ENCODE measurements around the gene HNRNPA0. TPM values are rescaled to one million over a fixed set of nuclear protein-coding genes. Genes with fewer than 3 reads are reported as not detected.

HNRNPA0 gene
- total RNA-seq, 1 donor from 2014 or later, result 102 TPM

GRCh38 chr5:137741718-137742117 is 12.4 kb downstream of the HNRNPA0 start:
- DNase-seq (ENCODE audit: low read depth, low spot score), result no peak
- H3K27me3 Mint-ChIP-seq (ENCODE audit: low read depth), result no peaks in the 10 kb centered on the region
- H3K4me1 Mint-ChIP-seq, result no peaks in the 10 kb centered on the region
- H3K9me3 Mint-ChIP-seq, result peaks cover 2% of the 10 kb centered on the region
- TF ChIP-seq CTCF (conservative IDR thresholded peaks at IDR 0.05), result no peak
- peaks cover 2% of the 10 kb centered on the region for H3K36me3 Mint-ChIP-seq (ENCODE audit: low read depth)
- no peak overlapping the region for H3K27ac Mint-ChIP-seq (ENCODE audit: unreplicated experiment)
- no peak overlapping the region for H3K4me3 Mint-ChIP-seq

- peaks cover 2% of the 10 kb centered on the region for H3K36me3 Mint-ChIP-seq (ENCODE audit: low read depth)
- TF ChIP-seq CTCF (conservative IDR thresholded peaks at IDR 0.05), result no peak
- H3K27ac Mint-ChIP-seq (ENCODE audit: unreplicated experiment), result no peak overlapping the region
- no peaks in the 10 kb centered on the region for H3K4me1 Mint-ChIP-seq
- no peak overlapping the region for H3K4me3 Mint-ChIP-seq
- no peaks in the 10 kb centered on the region for H3K27me3 Mint-ChIP-seq (ENCODE audit: low read depth)
- DNase-seq (ENCODE audit: low read depth, low spot score), result no peak
- H3K9me3 Mint-ChIP-seq, result peaks cover 2% of the 10 kb centered on the region
Observed at GRCh38 chr5:137739737-137740136, 14.4 kb downstream of the HNRNPA0 start.

GRCh38 chr5:137738947-137739346 is 15.2 kb downstream of the HNRNPA0 start:
- no peak overlapping the region for H3K27ac Mint-ChIP-seq (ENCODE audit: unreplicated experiment)
- H3K27me3 Mint-ChIP-seq (ENCODE audit: low read depth), result no peaks in the 10 kb centered on the region
- TF ChIP-seq CTCF (conservative IDR thresholded peaks at IDR 0.05), result no peak
- H3K36me3 Mint-ChIP-seq (ENCODE audit: low read depth), result peaks cover 2% of the 10 kb centered on the region
- H3K4me3 Mint-ChIP-seq, result no peak overlapping the region
- H3K9me3 Mint-ChIP-seq, result peaks cover 2% of the 10 kb centered on the region
- no peak for DNase-seq (ENCODE audit: low read depth, low spot score)
- H3K4me1 Mint-ChIP-seq, result no peaks in the 10 kb centered on the region

DNA sequence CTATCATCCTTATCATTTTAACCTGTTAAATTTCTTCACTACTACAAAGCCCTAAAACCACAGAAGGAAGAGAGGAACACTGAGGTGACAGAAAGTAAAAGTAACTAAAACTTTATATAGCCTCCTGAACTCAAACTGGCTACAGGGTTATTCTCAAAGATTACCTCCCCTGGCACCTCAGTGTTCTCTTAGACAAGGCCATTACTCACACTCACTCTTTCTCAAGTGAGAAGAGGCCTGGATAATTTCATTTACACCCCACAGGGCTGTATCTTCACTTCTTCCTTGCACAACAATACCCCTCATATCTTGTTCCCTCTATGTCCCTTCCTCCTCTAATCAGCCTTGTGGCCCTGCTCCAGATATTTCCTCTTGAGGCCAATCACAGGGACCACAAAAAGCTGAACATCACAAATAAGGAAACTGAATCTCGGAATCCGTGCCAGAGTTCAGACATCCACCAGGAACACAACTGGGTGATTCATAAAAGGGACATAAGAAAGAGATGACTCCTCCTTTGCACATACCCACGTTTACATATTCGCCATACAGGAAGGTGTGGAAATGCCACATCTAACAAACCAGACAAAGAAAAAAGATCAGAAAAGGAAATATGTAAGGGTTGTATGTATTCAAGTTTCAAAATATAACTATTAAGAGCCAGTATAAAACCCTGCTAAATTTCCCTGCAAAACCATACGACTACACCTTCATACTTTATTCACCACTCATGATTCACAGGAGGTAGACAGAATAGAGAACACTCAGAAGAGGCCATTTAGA is 16.6 kb downstream of the HNRNPA0 start:
- no peak for DNase-seq (ENCODE audit: low read depth, low spot score)
- Mint-ChIP-seq H3K4me1 (no peaks in the 10 kb centered on the region), H3K36me3 (ENCODE audit: low read depth) (peaks cover 2% of the 10 kb centered on the region), H3K9me3 (peaks cover 2% of the 10 kb centered on the region), H3K27me3 (ENCODE audit: low read depth) (no peaks in the 10 kb centered on the region), H3K4me3 (peak overlapping the region; percentile 40), H3K27ac (ENCODE audit: unreplicated experiment) (no peak overlapping the region)
- no peak for TF ChIP-seq CTCF (conservative IDR thresholded peaks at IDR 0.05)

- Mint-ChIP-seq H3K27ac (ENCODE audit: unreplicated experiment) (no peak overlapping the region), H3K27me3 (ENCODE audit: low read depth) (no peaks in the 10 kb centered on the region), H3K4me1 (no peaks in the 10 kb centered on the region), H3K36me3 (ENCODE audit: low read depth) (peaks cover 2% of the 10 kb centered on the region), H3K9me3 (peaks cover 2% of the 10 kb centered on the region), H3K4me3 (no peak overlapping the region)
- no peak for DNase-seq (ENCODE audit: low read depth, low spot score)
- TF ChIP-seq CTCF (conservative IDR thresholded peaks at IDR 0.05), result no peak
Observed at GRCh38 chr5:137736496-137736895, 17.7 kb downstream of the HNRNPA0 start.
